ENCODE results near the gene TMEM53.
A peak's percentile ranks its signal among the peaks of the same experiment; 100 is the strongest.
"Not testable (repeated sequence)": the region's sequence is repeated elsewhere in the genome, so short reads cannot be mapped to it uniquely, and the experiment has no call there.

The TMEM53 gene

GRCh38 chr1:44674113-44675000 is at the start of gene TMEM53, which contains the start of gene ARMH1:
Gene TMEM53 (minus strand): TSS chr1:44674481. CDS start chr1:44674391, 90 bp downstream.
Gene ARMH1 (plus strand): TSS chr1:44674714. CDS start chr1:44689698, 14,984 bp downstream.
- peak; percentile 97 for DNase-seq (ENCODE audit: low read depth)

DNA sequence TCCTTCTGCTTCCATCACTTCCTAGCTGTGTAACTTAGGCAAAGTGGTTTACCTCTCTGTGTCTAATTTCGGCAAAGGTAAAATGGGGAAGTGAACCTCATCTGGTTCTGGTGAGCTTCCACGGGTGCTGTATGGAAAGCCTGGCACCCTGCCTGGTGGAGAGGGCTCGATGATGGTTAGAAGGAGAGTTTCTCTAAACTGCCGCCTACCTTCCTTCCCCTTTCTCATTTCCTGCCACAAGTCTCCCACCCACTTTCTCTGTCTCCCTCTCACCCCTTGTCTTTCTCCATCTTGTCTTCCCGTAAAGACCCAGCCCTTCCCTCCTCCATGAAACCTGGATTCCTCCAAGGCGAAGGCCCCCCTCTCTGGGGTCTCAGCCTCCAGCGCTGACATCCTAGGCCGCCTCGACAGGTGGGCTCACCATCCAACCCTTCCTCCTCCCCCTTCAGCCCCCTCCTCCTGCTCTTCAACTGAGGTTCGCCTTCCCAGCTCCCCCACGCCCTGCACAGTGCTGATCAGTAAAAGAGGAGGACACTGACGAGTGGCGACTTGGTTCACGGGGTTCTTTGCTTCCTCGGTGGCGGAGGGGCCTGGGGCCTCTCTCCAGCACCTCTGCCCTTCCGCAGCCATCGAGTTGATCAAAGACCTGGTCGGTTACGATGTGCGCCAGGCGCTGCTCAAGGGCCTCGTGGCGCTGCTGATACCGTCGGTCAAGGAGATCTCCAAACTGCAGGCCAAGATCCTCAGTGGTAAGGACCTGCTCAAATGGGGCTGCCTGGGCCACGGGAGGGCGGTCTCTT is 49.4 kb upstream of the TMEM53 start:
- DNase-seq (ENCODE audit: low read depth): no peak

DNA sequence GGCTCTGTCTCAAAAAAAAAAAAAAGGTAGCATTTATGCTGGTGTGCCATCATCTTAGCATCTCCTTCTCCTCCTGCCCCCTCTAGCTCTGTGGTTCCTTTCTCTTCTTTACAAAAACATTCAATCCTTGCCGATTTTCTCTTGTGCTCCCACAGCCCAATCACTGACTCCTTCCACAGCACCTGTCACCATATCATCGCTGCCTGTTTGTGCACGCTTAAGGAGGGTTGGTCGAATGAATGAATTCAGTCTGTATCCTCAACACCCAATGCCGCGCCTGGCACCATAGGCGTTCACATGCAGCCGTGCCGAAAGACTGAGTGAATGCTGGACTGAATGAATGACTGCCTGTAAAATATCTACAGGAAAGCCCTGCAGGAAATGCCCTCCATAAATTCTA is 48.8 kb upstream of the TMEM53 start:
- DNase-seq (ENCODE audit: low read depth): no peak

DNA sequence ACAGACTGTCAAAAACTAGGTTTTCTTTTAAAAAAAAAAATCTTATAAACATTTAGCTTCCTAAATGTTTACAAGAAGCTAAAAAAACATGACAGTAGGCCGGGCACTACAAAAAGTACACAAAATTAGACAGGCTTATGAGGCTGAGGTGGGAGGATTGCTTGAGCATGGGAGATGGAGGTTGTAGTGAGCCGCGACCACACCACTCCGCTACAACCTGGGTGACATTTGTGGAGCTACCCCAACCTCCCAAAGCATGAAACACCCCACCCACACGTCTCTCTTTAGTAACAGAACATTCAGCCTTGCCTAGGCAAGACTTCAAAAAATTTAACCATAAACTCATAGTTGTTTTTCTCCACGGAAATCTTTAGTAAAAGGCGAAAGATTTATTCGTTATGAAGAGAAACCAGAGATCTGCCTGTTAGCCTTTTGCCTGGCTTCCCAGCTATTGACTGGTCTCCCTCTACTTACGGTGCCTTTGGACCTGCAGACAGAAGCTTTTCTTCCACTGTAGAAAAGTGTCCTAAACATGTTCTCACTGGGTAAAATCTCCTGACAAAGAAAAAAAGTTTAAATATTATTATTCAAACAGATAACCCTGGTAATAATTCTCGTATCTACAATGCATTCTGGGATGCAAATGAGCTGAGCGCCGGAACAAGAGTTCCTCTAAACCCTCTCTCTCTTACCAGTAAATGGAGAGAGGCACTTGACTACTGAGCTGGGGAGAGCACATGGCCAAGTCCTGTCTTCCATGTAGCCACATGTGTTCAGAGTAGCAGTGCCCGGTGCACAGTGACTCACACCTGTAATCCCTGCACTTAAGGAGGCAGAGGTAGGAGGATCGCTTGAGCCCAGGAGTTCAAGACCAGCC is 47.4 kb upstream of the TMEM53 start:
- no peak for DNase-seq (ENCODE audit: low read depth)

DNA sequence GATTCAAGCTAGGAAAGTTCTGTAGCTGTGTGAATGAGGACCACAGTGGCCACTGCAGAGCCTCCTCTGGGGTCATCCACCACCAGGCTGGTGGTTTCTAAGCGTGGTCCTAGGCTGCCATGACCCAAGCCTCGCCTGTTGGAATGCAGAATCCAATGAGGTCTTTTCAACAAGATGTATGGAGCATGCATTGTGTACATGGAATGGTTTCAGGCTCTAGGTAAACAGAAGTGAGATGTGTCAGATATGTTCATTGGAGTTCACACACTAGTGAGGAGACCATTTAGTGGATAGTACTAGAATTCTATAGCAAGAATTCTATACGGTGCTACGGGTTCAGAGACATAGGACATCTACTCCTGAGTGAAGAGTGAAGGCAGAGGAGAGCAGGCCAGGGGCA is 46.0 kb upstream of the TMEM53 start:
- DNase-seq (ENCODE audit: low read depth): no peak

GRCh38 chr1:44719318-44719717 is 45.0 kb upstream of the TMEM53 start:
- DNase-seq (ENCODE audit: low read depth): no peak

DNA sequence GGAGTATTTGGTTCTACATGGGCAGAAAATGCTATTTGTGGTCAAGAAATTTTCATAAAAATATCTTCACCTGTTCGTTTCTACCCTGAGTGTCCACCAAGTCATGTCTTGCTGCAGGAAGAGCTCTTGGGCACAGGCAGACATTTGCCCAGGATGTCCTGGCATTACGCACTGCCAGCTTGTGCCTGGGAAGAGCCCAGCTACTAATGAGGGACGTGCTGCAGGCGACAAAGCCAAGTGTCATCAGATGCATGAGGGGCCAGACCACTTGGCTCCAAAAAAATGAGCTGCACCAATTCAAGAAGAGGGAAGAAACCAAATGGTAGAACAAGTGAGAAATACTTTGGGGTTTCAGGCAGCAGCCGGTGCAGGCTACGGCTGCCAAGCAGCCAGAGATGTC is 43.8 kb upstream of the TMEM53 start:
- no peak for DNase-seq (ENCODE audit: low read depth)

DNA sequence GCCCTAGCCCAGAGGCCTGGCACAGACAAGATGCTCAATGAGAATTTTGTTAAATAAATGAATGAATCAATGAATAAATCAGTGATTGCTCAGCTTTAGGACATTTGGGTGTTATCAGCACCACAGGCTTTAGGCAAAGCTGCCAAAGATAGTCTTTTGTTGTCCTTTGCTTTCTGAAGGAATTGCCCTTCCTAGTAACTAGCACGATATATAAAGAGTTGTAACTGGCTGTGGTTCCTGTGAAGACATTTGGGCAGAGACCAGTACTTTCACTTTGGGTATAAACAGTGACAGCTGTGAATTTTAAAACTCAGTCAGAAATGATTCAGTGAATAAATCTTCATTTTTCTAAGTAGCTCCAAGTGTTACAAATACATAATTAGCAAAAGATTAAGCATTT is 43.4 kb upstream of the TMEM53 start:
- no peak for DNase-seq (ENCODE audit: low read depth)

DNA sequence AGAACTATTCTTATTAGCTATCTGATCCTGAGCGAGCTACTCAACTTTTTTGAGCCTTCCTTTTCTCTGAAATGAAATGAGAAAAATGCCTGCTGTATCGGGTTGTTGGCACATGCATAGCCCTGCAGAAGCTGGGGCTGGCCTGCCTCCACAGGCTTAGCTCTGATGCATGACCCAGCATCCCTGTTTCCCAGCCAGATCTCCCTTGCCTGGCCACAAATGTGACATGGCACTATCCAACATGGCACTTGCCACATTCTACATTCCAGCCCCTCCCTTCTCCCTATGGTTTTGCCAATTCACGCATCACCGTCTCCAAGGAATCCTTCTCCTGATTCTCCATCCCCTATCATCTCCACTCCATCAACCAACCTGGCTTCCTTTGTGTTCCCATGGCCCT is 42.9 kb upstream of the TMEM53 start:
- DNase-seq (ENCODE audit: low read depth): no peak

- DNase-seq (ENCODE audit: low read depth): peak; percentile 58
Measured at GRCh38 chr1:44714944-44715571, 40.8 kb upstream of the TMEM53 start.

DNA sequence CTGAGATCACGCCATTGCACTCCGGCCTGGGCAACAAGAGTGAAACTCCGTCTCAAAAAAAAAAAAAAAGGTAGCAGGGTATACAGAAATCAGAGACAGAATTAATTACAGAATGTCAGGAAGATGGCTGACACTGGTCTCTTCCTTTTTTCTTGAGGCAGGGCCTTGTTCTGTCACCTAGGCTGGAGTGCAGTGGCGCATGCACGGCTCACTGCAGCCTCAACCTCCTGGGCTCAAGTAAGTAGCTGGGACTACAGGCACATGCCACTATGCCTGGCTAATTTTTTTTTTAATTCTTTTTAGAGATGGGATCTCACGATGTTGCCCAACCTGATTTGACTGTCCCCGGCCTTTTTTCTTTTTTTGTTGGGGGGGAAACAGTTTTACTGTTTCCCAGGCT is 40.3 kb upstream of the TMEM53 start:
- DNase-seq (ENCODE audit: low read depth): no peak

GRCh38 chr1:44713321-44713781 is 39.1 kb upstream of the TMEM53 start:
- no peak for DNase-seq (ENCODE audit: low read depth)

- DNase-seq (ENCODE audit: low read depth): peak; percentile 27
Measured at GRCh38 chr1:44707959-44708831, 33.9 kb upstream of the TMEM53 start.

GRCh38 chr1:44707112-44707881 is 33.0 kb upstream of the TMEM53 start:
- DNase-seq (ENCODE audit: low read depth): peak; percentile 81

DNA sequence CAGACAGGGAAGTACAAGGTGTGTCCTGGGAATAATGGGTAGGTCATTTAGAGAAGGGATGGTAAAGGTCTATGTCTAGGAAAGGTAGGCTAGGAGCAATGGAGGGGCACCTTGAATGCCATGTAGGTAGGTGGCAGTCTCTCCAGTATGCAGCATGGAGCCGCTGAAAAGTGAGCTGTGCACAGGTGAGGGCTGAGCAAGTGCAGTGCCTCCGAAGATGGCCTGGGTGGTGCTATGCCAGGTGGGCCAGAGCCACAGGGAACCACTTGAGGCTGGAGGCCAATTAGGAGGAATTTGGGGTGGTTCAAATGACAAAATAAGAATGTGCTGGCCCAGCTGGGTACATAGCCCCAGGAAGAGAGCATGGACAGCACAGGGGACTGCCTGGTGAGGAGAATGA is 31.7 kb upstream of the TMEM53 start:
- DNase-seq (ENCODE audit: low read depth): no peak

DNA sequence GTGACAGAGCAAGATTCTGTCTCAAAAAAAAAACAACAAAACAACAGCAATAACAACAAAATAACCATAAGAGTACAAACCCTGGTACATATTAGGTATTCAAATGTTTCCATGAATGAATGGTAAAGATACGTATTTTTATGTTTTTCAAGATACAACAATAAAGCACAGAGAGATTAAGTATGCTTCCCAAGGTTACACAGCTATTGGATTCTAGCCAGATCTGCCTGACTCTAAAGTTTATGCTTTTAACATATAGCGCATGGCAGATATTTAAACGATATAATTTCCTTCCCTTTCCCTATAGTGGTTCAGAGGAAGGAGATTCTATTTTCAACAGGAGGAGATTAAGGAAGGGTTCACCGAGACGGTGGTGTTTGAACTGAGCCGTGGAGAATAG is 31.2 kb upstream of the TMEM53 start:
- no peak for DNase-seq (ENCODE audit: low read depth)

- DNase-seq (ENCODE audit: low read depth): no peak
Measured at GRCh38 chr1:44701141-44701573, 26.9 kb upstream of the TMEM53 start.

- DNase-seq (ENCODE audit: low read depth): no peak
Measured at GRCh38 chr1:44700573-44700972, 26.3 kb upstream of the TMEM53 start.

DNA sequence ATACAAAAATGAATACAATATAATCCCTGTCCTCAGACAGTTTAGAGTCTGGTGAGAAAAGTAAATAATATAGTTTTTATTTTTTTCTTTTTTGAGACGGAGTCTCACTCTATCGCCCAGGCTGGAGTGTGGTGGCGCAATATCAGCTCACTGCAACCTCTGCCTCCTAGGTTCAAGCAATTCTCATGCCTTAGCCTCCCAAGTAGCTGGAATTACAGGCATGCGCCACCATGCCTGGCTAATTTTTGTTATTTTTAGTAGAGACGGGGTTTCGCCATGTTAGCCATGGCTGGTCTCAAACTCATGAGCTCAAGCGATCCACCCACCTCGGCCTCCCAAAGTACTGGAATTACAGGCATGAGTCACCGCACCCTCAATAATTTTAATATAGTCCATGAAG is 25.1 kb upstream of the TMEM53 start:
- DNase-seq (ENCODE audit: low read depth): not testable (repeated sequence)

DNA sequence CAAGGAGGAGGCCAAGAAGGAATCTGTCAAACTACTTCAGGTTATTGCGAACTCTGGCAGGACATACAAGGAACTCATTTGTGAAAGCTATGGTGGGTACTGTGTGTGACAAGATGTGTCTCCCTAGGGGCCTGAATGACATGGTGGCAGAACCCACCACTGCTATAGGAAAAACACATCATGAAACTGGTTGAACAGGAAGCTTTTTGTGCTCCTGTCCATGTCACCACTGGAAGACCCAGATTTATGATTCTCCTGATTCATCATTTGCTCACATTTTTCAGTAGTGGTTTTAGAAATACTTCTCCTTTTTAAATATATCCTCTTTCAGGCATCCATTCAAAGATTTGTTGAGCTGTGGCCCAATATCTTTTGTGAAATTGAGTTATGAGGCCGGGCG is 23.9 kb upstream of the TMEM53 start:
- DNase-seq (ENCODE audit: low read depth): no peak

All from HS-27A (cell line).